NCI-H1694 (cell line): ENCODE measurements around the gene SLC22A23.

ENCODE experiments used
- DNase-seq: peaks from one replicate; lab custom pipeline; 2025; lab: John Stamatoyannopoulos, UW

SLC22A23 gene

DNA sequence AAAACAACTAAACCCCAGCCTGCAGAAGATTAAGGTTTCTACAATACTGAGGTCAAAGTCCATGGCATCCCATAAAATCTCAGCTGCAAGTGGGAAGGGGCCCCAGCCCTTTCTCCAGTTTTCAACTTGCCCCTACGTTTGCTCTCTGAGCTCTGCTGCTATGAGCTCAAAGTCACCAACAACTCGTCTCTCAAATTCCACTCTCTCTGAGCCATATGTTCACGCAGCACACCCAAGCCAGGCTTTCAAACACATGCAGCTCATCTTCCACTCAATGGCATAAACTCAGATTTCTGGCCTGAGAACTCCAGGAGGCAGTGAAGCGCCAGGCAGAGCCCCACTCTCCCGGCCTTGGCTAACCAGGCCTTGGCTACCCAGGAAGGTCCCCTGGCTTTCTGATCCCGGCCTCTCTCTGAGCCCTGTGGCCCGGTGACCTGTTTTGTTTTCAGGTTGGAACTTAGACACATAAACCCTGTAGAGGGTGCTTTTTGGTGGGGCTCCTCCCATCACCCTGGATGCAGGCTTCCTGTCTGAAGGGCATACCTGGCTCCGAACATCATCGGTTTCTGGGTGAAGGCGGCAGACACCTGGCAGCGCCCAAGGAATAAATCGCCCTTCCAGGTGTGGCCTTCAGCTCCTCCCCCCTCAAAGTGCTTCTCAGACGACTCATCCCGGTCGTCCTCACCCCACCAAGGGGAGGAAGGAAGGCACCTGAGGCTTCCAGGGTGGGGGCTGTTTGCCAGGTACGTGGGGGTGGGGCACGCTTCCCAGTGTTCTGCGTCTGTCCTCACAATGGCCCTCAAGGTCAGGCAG lies 12.4 kb downstream of the SLC22A23 start:
- peak; percentile 35 for DNase-seq

- no peak for DNase-seq
Observed at GRCh38 chr6:3443221-3443515, 13.7 kb downstream of the SLC22A23 start.

DNA sequence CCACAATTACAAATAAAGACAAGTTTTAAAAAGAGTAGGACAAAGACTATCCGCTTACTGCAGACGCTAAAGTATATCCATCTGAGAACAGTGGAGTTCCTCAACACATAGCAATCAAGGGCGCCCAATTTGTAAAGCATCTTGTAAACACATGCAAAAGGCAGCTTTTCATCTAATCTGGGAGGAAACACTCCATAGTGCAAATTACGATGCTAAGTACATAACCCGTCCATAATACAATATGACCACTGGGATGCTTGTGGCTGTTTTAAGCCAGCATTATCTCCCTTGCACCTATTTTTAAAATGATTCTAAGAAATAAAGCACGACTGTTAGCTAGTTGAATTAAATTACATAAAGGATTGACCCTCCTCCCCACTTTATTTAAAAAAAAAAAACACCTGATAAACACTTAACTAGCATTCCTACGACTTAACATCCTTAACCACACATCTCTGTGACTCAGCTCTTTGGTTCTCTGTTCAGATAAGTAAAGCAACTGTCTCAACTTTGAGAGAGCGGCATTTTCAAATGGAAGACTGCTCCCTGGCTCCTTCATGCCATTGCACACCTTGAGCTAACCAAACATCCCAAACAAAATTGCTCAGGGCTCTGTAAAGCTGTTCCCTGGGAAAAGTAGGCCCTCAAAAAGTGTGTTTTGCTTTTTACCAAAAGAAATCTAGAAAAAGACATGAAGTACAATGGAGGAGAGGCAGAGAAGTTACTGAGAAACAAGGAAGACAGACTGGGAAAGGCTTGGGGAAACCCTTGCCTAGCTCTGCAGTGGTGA lies 14.2 kb downstream of the SLC22A23 start:
- DNase-seq: no peak

DNA sequence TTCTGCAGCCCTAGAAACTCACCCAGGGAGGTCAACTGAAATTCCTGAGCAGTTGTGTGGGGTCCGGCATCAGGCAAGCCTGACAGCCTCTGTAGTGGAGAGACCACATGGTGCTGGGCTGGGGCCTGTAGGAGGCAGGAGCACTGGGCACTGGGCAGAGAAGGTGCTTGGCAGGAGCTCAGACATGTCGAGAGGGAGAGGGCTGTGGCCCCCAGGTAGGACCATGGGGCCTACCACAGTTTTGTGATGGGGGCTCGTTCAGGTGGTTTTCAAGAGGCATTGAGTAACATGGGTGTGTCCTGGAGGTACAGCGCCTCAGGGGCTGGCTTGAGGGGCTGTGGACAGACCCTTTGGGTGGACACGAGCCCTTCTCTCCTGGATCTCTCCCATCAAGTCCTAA lies 15.9 kb downstream of the SLC22A23 start:
- DNase-seq: no peak

- DNase-seq: no peak
Observed at GRCh38 chr6:3439961-3440360, 16.9 kb downstream of the SLC22A23 start.

GRCh38 chr6:3438190-3439167 lies 18.4 kb downstream of the SLC22A23 start:
- DNase-seq: no peak

GRCh38 chr6:3433005-3433404 lies 23.8 kb downstream of the SLC22A23 start:
- DNase-seq: no peak

DNA sequence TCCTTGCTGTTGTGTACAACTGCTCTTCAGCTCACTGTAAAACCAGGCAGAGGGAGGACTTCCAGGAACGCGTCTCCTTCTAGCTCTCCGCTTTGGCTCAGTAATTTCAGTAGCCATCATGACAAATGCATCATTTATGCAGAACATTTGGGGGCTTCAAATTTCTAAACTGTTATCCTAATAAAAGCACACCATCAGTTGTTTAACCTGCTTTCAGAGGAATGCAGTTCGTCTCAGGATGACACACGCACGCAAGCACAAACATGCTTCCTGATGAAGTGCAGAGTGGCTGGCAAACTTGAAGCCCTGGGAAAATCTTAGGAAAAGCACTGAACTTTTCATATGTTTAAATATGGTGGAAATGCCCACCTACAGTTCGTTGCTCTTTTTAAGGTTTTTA lies 24.4 kb downstream of the SLC22A23 start:
- DNase-seq: no peak

DNA sequence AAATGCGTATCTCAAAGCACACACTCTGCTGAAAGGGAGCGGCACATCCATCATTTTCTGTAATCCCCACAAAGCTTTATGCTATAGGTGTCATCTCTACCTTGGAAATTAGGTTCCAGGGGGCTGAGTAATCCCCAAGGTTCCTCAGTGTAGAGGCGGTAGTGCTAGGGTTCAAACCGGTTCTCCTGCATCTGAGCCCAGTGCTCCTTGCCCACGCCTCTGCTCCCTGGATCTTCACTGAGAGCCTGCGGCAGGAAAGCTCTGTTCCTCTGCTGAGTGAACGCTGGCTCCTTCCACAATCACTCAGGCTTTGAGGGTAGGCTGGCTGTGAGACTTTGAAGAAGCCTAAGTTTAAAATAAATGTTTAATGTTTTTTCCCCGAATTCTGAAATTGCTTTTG lies 24.9 kb downstream of the SLC22A23 start:
- DNase-seq: no peak

DNA sequence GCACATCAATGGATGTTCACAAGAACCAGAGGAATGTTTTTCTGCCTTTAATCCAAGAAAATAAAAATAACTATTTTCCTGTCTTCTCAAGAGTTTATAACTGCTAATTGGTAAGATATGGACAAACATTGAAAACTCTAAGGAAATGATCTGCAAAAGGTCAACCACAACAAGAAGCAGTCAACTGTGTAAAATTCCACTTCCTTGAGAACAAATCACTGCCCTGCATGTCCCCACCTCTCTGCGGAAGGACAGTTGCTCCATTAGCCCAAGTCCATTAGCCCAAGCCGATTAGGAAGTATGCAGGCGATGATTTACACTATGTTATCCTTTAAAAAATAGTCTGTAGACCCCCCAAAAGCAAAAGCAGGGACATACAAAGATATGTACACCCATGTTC lies 27.6 kb downstream of the SLC22A23 start:
- no peak for DNase-seq

DNA sequence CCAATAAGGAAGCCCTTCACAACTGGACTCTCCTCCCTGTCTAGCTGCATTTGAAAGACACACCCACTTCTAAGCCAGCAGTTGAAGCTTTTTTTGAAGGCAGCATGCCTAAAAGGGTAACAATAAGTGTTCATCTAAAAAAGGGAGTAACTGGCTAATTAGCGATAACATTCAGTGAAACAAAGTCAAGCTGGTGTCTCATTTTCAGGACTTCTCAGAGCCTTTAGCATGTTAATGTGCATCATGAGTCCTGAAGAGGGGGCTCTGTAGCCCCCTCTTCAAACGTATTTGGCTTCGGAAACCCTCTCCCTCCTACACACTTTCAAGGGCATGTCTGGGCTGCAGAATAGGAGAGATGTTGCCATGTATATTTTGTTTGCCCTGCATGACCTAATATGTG lies 28.1 kb downstream of the SLC22A23 start:
- no peak for DNase-seq

DNA sequence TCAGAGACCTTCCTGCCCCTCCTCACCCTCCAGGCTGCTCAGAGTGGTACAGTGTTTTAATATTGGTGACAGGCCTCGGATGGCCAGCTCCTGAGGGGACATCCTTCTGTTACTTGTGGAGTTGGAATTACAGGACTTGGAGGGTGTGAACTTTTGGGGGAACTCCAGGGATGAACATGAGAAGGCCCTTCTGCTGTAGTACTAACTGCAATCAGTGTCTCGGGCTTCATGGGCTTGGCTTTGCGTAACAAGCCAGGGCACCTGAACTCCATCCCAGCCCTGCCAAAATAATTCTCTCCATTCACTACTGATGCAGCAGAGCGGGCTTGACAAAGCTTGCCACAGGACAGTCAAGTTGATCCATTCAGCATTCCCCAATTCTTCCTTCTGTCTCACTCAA lies 28.6 kb downstream of the SLC22A23 start:
- no peak for DNase-seq

DNA sequence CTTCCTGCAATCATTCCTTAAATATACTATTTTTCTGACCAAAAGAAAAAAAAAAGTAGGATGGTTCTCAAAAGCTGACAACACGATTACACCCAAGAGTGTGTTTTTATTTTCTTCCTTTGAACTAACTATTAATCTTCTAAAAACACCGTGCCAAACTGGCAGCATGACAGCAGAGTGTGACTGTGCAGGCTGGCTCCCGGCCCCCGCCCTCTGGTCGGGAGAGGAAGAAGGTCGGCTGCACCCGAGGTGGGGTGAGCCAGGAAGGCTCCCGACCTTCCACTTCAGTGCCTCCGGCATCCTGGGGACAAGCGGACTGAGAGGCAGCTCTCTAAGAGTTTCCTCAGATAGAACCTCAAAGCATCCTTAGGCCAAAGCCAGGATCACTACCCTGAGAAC lies 29.2 kb downstream of the SLC22A23 start:
- no peak for DNase-seq

GRCh38 chr6:3426927-3427686 lies 29.7 kb downstream of the SLC22A23 start:
- no peak for DNase-seq

DNA sequence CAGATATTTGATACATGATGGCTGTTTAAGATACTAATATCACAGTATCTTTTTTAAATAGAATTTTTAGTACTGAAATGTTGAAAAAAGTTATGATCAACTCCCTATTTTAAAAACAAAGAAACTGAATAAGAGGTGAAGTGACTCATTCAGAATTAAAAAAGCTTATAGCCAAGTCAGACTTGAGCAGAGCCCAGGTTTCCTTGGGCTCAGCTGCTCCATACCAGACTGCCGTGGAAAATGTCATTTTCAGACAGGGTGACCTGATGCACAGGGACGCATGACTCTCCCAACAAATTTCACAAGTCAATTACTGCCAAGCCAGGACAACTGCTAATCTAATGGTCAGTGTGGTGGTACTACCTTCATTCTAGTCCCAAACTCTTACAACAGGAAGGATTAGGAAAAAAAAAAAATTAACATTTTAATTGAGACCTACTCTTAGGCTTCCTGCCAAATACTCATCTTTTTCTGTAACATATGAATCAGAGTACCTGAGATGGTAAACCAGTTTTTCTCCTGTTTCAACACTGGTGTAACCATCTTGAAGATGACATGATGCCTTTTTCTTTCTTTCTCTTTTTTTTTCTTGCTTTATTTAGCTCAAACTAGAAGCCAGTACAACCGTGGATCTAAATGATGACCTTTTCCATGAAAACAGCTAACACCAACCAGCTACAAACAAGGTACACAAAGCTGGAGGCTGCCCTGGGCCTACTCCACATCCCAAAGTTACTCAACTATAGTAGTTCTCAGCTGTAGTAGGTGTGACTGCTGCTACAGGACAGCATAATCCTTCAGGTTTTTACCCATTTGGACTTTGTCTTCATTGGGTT lies 30.5 kb downstream of the SLC22A23 start:
- DNase-seq: no peak

- no peak for DNase-seq
Observed at GRCh38 chr6:3425574-3425973, 31.3 kb downstream of the SLC22A23 start.

DNA sequence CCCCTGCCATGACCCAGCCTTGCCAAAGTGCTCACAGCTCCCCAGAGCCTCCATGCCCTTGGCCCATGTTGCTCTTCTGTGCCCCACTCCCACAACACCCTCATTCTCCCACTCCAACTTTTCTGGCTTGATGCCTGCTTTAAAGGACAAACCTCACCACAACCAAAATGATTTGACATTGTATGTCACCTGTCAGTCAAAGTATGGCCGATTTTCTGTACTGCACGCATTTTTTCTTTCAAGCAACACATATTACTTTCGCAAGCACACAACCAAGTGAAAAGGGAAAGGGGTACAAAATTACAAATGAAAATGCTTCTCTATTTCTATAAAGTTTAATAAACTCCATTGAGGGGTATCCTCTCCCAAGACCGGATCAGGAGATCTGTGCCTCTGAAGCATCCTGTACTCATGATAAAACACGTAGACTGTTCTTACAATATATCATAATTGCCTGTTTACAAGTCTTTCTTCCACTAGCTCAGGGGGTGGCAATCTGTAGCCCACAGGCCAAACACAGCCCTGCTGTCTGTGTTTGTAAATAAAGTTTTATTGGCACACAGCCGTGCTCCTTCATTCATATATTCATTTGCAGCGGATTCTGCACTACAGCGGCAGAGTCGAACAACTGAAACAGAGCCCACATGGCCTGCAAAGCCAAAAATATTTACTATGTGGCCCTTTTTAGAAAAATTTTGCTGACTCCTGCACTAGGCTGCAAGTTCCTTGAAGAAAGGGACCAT lies 32.5 kb downstream of the SLC22A23 start:
- DNase-seq: no peak

- DNase-seq: no peak
Observed at GRCh38 chr6:3423439-3424184, 33.2 kb downstream of the SLC22A23 start.

DNA sequence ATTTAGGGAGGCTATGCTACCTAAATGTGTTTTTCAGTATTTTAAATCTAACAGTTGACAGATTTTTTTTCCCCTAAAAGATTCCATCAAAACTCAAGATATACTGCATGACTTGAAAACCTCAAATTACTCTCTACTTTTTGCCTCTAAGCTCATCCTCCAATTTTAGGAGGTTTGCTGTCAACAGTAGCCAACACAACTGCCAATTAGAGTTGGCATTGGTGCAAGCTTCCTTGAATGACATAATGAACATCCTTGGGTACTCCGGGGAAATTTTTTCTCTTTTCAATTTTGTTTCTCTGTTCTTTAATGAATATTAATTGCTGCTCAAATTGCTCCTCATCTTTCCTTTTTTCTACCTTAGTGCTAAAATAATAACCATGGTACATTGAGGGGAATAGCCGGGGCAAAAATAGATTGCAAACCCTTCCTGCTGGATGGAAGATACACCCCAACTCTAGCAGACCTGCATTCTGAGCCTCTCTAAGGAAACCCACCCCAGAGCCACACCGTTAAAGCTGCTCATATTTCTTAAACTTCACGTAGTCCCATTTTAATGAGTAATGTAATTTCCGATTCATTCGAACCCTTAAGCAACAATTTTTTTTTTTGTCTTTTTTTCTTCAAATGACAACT lies 34.3 kb downstream of the SLC22A23 start:
- no peak for DNase-seq
